NCI-H524 (cell line): ENCODE data around the gene ENC1.

ENCODE experiments used
- DNase-seq, 2 experiments: peaks; one replicate each; lab custom pipeline; 2025; lab: John Stamatoyannopoulos, UW

The ENC1 gene

DNA sequence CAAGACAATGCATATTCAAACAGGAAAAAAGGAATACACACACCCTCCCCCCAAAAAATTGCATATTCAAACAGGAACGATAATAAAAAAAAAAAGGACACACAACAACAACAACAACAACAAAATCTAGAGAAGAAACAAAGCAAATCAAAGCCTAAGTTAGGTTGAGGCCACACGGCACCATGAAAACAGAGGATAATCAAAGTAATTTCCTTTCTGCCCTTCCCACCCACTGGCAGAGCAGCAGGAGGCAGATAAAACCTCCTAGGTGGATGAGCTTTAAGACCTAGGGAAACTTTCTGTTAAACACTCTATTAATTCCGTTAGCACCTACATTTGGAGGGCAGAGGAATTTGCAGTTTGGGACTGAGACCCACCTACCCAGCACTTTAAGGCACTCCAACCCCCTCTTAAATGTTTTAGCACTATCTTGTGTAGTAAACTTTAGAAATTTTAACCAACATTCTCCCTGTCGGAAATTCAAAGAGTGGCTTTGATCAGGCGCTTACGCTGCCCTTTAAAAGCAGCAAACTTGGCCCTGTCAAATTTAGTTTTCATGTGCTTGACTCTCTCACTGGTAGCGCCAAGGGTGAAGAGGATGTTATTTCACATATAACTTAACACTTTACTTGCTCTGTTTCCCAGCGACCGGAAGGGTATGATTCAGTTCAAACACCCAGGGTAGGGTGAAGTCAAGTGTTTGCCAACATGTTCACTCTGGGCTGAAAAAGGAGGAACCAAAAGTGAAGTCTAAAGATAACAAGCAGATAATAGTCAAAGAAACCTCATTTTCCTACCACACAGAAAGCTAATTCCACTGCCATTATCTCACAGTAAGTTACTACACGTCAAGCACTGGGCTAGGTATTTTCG is 9.2 kb downstream of the ENC1 start:
- no peak for DNase-seq

DNA sequence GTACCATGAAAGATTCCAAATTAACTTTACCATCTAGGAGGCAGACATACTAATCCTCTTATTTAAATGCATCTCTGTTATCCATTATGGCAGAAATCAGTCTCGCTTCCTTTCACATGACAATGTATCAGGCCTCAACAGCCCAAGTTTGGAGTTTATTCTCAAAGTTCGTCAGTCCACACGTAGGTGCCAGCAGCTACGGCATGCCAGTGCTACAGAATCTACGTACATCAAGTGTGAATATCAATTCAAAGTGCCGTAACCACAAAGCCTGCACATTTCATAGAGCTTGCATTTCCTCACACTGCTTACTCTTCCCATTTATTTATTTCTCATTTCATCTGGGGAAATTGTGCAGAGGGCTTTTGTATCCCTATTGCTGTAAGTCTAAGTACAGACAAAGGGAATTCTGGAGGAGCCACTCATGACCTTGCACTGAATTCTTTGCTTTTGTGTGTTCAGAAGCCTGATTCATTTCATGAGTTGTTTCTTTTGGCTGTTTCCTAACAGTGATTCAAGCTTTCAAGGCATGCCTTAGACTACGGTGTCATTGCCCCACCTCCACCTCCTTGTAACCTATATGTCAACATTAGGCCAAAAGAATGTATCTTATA is 10.0 kb downstream of the ENC1 start:
- no peak for DNase-seq

DNA sequence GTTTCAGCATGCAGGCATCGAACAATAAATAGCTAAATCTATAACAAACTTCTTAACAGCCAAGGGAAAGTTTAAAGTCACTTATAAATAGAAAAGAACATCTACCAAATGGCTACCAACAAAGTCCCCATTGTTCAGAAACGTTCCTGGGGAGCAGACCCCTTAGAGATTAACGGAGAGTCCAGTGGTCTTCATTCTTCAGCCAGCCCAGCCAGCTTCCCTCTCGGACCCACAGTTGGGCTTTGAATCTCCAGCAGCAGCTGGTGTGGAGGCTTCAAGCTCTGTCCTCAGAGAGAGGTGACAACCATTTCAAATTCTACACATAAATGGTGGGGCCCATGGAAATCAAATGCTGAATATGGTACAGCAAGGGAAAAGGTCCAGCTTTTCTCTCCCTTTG is 11.2 kb downstream of the ENC1 start:
- no peak for DNase-seq

DNA sequence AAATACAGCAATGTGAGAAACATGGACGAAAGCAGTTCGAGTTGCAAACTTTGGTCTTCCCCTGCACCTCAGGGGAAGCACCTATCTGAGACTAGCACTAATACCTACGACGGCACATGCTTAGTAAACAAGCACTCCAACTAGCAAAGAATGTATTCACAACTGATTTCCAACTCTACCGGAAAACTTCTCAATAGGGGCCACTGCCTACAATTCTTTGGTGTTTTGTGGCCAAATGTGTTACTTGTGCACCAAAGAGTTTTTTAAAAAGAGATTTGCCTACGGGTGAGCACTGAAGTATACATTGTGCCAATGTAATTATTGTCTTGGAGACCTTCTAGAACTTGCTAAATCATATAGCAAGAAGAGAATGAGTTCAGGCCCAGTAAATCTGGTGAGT is 12.2 kb downstream of the ENC1 start:
- DNase-seq, result no peak

DNA sequence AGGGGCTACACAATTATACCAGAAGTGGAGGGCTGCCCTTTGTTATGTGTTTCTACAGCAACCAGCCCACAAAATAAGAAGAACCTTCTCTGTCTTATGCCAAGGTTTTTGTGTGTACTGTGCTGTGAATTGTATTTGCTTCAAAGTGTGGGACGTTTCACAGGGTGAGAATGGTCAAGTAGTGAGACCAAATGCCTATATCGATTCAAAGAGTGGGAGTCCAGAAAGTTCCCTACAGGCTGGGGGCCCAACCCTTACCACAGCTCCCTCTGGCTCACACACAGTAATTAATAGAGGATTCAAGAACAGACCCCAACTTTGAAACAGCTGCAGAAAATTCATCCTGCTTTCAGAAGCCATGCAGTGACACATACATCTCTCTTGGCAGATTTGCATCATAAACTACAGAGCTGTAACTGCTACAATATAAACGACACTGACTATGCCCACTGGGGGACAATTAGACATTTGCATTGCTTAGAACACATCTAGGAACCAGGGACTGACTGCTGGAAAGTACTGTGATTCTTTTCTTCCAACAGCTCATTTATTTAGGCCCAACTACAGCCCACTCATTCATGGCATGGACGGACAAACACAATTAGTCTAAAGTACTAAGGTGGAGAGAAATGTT is 12.8 kb downstream of the ENC1 start:
- DNase-seq, result no peak

DNA sequence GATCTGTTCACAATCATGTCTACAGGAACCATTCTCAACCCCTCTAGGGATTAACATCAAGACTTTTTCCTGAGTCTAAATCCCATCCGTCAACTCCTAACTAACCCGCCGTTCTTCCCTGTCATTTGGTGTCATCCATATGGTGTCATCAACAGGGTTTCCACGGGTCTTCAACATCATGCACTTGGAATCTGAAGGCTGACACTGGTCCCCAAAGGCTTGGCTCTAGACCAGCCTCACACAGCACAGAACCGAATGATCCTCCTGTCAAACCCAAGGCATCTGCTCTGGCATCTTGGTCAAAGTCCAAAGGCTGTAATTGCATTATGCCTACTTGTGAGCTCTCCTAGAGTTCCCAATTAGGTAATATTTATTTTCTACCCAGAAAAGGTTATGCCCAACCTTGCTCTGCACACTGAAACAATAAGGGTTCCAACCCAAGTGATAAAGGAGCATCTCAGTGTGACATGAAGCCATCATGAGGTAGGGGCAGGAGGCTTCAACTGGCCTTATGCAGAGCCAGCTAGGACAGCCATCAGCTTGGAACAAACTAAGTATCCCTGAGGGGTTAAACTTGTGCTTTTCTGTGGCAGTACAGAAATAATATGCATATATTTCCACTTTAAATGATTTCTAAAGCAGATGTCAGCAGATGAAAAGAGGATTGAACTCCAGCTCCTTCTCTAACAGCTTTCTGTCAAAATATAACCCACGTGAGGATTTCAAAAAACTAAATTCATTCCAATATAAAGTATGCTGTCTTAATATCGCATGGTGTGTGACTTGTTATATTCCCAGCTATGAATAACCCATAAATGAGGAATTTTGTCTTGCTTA is 13.9 kb downstream of the ENC1 start:
- peak; percentile 69 to 75 for DNase-seq

DNA sequence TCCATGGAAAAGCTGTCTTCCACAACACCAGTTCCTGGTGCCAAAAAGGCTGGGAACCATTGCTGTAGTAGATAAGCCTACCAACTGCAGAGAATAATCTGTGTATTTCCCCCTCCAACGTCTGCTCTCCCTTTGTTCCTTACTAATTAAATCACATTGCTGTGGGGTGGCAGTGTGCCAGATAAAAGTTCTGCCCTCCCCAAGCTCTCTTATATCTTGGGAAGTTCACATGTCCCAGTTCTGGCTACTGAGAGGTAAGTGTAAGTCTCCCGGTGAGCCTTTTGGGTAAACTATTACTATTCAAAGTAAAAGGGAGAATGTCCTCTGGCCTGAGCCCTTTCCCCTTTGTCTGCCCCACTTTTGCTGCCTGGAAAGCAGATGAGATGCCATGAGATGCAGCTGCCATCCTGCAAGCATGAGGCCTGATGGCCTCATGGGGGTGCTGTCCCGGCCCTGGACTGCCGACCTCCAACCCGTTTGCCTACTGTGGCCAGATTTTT is 14.7 kb downstream of the ENC1 start:
- DNase-seq, result peak; percentile 71 to 83

DNA sequence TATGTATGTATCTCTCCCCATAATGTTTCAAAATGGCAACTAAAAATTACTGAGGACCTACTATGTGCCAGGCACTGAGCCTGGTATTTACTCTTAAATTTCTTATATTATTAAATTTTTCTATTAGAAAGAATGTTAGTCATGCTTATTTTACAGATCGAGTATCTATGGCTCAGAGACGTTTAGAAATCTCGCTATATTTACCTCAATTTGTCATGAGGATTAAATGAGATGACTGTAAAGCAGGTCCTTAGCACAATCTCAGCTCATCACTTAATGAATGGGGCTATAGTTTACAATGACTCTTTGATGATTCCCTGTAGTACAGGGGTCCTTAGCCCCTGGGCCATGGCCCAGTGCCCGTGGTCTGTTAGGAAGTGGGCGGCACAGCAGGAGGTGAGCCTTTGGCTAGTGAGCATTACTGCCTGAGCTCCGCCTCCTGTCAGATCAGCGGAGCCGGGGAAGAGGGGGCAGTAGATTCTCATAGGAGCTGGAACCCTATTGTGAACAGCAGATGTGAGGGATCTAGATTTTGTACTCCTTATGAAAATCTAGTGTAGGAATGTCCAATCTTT is 15.5 kb downstream of the ENC1 start:
- DNase-seq, result no peak

DNA sequence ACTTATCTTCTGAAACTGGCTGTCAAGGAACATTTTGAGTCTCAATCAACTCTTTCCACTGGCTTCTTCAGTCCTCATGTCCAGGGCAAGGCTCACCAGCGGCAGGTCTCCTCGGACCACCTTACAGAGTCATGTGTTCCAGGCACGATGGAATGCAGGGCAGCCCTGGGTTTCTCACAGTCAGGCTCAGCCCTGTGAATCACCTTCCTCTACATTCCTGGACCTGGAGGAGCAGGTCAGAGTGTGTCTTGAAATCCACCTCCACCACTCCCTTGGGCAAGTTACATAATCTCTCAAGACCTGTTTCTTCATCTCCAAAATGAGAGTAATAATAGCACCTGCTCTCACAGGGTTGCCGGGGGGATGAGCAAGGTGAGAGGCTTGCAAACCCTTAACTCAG is 16.0 kb downstream of the ENC1 start:
- no peak for DNase-seq

DNA sequence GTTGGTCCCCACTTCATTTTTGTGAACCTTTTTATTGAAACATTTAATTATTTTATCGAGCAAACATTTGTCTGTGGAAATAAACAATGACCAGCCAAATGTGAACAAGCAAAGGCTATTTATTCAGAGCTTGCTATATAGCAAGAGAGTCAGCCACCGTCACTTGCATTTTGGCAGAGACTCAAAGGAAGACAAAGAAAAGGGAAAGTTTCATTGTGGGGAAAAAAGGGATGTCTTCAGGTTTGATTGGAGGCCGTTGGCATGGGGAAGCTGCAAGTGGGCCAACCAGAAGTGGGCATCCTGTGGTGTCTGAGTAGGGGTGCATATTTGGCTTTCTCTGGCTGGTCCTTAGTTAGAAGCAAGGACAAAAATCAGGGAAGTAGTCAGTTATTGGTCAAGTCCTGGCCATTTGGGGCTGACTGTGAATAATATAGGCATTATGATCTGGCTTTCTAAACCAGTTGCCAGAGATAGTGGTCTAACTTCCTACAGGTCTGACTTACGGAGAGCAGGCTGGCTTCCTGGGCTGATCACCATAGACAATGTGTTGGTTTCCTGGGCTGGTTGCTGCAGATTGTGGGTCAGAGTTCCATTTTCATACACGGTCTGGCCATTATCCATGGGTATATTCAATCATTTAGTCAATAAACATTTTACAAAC is 16.6 kb downstream of the ENC1 start:
- DNase-seq, result no peak

DNA sequence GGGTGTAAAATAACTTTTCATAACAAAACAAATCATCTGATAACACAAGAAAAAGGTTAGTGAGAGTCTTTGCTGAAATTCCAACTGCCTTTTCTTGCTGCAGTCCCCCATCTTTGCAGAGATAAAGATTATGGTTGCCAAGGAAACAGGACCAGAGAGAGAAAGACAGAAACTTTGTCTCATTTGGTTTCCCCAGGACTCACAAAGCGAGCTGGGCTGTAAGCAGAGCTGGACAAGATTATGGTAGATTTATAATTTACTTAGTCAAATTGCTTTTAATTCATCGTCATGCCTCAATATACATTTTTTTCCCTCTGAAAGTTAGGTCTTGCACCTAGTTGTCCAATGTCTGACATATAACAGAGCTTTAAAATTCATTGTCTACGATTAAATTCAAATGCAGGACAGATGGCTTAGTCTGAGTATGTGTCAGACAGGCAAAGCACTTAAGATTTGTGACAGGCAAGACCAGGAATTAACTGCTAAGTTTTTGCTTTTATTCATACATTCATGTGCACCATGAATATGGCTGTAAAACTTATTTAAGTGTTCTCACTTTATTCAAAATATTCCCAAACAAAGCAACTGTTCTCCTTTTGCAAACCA is 17.4 kb downstream of the ENC1 start:
- peak; percentile 34 to 71 for DNase-seq

DNA sequence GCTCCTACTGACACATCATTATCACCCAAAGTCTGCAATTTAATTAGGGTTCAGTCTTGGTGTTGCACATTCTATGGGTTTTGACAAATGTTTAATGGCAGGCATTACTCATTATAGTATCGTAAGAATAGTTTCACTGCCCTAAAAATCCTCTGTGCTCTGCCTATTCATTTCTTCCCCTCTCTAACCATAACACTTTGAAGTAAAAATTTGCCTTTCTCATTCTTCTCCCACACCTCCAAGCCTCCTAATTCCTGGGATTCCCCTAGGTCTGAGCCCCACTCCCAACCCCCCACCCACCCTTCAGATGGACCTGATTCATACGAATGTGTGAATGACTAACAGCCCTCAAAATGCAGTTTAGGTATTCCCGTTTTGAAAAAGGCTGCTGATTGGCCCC is 18.4 kb downstream of the ENC1 start:
- no peak for DNase-seq

DNA sequence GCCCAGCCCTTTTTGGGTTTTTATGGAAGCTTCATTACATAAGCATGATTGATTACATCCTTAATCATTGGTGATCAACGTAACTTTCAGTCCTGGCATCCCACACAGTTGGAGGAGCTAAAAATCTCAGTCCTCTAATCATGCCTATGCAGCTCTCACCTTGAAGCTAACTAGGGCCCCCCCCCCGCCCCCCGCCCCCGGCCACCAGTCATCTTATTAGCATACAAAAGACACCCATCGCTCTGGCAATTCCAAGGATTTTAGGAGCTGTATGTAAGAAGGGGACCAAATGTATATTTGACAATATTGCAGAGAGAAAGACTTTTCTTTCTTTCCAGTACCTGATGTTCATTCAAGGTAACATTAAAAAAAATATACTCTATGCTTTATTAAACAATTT is 19.0 kb downstream of the ENC1 start:
- no peak for DNase-seq

DNA sequence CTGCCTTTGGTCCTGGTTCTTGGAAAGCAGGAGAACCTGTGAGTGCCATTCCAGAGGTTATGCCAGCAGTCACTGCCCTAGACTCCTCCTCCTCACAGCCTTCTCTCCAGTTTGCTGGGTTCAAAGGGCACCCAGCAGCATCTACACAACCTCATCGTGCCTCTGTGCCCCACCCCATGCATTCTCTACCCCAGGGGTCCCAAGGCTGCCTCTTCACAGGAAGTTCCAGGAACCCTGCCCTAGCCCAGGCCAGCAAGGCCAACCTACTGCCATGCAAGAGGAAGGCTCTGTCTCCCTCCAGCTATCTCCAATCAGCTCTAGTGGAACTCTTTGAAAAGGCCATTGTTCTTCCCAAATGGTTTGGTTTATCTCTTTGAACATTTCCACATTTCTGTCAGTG is 21.2 kb downstream of the ENC1 start:
- DNase-seq, result no peak

DNA sequence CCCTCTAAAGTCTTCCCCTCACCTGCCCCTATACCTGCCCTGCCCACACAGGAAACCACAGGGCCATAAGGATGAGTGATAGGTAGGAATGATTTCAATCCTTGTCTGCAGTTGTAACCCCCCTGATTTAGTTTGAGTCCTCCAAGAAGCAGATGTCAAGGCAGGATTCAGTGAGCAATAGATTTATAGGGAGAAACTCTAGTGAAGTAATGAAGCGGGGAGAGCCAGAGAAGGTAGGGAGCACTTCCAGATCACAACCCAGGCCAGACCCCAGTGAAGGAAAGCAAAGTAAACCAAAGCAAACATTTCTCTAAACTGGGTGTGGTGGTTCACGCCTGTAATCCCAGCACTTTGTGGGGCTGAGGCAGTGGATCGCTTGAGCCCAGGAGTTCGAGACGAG is 22.4 kb downstream of the ENC1 start:
- DNase-seq, result no peak

DNA sequence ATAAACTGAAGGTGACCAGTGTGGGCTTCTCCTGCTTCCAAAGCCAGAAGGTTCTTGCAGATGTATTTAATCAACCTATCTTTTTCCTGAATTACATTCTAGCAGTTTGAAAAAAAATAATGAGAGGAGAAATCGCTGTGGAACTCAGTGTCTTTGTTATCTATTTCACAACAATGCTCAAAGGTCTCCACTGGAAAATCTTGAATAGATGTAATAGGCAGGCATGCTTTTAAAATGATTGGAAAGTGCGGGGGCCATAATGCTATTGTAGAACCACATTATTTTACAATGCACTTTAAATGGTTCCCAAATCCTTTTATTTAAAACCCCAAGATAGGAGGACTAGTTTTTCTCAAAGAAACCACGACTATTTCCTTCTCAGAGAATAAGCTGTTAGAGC is 23.3 kb downstream of the ENC1 start:
- DNase-seq, result no peak

DNA sequence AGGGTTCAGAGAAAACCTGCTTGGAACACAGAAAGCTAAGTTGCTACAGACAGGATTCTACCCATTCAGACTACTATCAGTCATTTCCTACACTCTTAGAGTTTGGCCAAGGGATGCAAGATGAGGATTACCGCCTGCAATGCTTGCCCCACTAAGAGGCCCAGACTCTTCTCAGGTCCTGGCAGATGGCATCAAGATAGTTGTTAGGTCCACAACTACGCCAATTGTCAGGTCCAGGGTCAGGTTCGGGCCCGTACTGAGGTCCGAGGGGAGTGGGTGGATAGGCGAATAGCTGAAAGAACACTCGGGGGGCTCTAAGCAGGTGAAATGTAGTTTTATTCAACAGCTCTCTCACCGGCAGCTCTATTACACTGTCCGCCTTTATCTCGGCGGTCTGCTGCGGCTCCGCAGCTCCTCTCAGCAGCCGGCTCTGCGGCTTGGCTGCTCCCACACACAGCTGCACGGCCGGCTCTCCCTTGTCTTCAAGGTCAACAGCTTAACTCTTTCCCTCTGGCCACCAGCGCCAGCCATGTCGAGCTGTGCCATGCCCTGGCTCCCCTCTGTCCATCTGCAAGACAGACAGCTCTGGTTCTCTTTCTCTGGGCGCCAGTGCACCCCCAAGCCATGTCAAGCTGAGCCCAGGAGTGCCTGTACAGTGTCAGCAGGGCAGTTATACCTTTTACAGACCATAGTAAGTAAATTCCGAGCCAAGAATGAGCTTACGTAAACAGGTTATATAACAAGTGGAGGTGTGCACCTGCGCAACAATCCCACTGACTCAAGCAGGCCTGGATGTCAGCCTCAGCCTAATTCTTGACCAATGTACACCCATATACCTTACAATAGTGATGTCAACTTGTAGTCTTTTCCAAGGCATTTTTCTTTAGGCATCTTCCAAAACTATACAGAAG is 24.0 kb downstream of the ENC1 start:
- no peak for DNase-seq

DNA sequence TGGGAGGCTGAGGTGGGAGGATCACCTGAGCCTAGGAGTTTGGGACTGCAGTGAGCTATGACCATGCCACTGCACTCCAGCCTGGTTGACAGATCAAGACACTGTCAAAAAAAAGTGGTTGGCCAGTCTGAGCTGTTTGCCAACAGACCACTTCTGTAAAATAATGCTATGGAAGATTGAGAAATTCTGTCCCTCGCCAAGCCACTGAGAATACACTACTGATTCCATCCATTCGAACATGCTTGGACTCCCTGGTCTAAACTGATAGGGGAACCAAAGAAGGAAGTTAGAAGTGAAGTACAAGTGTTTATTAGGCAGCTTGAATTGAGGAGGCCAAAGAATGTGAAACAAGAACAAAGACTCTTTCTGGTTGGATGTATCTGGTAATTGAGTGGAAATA is 27.2 kb downstream of the ENC1 start:
- DNase-seq, result no peak

DNA sequence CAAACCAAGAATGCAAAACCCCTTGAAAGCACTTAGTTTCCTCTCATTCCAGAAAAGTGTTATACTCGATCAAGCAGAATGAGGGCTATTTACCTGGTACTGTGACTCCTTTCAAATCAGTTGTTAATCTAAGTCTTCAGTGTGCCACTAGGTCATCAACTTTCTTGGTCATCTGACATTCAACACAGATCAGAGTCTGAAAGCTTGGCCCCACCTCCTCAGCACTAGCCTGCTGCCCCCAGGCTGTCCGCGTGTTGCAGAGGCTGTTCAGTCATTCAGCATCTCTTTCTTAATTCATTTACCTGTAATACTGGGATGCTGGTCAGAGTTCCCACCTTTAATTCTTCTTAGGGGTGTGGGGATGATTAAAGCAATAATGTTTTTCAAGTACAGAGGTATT is 28.5 kb downstream of the ENC1 start:
- DNase-seq, result no peak
